Epithelial cell of proximal tubule (primary cell): ENCODE measurements around the gene SLC16A11. TPM values are rescaled to one million over a fixed set of nuclear protein-coding genes. Genes with fewer than 3 reads are reported as not detected.

Source experiments
- DNase-seq: peaks from one replicate; pipeline ENCODE4 v3.0.0-alpha.2; 2011; ENCODE audit warnings: low read depth
- H3K4me3 ChIP-seq: 2 replicates; pipeline ENCODE4 v1.5.1; 2011; ENCODE audit warnings: low read depth, mild to moderate bottlenecking, low read length
- total RNA-seq: library from RNA; depleted of rRNA; stranded (reverse); fragments of >200 nt; gene quantifications from 2 replicates; pipeline ENCODE4 v1.2.3, GENCODE V29; 2015
- TF ChIP-seq, protein P1 (sequence below): conservative IDR thresholded peaks from 2 replicates; pipeline ENCODE4 v1.5.1; 2012; ENCODE audit warnings: low read depth, mild to moderate bottlenecking, low read length

SLC16A11 gene
- total RNA-seq, 1 donor from 2014 or later: not detected

DNA sequence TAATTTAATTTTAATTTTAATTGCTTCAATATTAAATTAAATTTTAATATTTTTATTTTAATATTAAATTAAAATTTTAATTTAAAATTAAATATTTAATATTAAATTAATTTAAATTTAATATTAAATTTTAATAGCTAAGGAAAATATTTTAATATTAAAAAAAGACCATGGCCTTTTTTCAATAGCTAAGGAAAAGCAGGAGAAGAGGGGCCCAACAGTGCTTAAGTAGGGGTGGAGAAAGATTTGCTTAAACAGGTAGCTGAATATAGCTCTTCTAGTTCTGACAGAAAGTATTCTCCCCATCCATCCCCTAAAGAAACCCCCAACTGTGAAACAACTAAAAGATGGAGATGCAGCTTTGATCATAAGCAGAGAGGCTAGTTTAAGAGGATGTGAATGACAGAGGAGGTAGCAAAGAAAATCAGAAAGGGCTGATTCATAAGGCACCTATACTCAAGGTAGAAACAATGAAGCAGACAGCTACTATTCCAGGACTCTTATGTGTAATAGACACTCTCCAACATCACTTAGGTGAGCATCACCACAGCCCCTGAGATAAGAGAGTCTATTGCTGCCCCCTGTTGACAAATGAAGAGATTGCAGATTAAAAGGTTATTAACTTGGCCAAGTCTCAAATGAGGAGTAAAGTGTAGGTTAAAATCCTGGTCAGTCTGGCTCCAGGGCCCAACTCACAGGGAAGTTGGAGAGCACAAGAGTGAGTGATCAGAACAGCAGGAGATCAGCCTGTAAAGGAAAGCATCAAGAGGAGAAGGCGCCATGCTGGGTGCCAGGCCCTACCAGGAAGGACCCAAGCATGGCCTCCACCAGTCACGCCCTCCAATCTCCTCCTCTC, 39.3 kb downstream of the SLC16A11 start:
- no peak for DNase-seq
- TF ChIP-seq, protein P1, sequence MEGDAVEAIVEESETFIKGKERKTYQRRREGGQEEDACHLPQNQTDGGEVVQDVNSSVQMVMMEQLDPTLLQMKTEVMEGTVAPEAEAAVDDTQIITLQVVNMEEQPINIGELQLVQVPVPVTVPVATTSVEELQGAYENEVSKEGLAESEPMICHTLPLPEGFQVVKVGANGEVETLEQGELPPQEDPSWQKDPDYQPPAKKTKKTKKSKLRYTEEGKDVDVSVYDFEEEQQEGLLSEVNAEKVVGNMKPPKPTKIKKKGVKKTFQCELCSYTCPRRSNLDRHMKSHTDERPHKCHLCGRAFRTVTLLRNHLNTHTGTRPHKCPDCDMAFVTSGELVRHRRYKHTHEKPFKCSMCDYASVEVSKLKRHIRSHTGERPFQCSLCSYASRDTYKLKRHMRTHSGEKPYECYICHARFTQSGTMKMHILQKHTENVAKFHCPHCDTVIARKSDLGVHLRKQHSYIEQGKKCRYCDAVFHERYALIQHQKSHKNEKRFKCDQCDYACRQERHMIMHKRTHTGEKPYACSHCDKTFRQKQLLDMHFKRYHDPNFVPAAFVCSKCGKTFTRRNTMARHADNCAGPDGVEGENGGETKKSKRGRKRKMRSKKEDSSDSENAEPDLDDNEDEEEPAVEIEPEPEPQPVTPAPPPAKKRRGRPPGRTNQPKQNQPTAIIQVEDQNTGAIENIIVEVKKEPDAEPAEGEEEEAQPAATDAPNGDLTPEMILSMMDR: peak; percentile 72
- H3K4me3 ChIP-seq: no peak overlapping the region

DNA sequence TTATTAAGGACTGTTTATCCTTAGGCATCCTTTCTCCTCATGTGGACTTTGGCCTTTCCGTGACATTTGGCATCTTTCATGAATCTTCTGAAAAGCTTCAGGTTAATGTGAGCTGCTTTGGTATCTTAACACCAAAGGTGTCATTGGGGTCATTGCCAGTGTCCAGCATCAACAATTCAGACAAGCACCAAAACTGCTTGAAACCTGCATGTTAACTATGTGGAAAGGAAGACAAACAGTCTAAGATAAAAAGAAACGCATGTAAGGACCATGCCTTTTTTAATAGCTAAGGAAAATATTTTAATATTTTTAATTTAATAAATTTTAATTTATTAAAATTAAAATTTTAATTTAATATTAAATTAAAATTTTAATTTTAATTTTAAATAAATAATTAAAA, 40.1 kb downstream of the SLC16A11 start:
- TF ChIP-seq, protein P1: no peak
- no peak for DNase-seq
- H3K4me3 ChIP-seq: no peak overlapping the region

DNA sequence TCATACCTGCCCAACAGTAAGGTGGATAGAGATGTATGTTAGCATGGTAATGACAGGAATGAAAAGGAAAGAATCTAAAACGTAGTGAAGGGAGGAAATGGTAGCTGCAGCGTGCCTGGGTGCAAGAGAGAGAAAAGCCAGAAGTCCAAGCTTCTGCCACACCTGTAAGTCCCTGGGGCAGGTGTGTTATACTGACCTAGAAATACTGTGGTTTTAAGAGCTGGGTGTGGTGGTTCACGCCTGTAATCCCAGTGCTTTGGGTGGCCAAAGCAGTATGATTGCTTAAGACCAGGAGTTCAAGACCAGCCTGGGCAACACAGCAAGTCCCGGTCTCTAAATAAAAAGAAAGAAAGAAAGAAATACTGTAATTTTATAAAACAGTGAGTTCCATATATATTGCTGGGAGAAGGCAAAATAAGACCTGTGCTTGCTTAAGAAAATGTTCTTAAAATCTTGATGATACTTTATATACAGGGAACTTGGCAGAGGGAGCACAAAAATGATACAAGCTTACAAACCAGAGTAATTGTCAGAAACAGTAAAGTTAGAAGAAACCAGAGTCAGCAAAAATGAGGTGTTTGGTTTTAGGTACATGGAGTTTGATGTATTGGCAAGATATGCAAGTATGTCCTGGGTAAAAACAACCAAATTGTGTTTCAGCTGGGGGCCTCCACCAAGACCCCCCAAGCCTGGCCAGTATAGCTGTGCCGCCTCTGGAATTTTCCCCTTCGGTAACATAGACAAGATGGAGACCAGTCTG, 41.4 kb downstream of the SLC16A11 start:
- H3K4me3 ChIP-seq: no peak overlapping the region
- DNase-seq: no peak
- TF ChIP-seq, protein P1: no peak

DNA sequence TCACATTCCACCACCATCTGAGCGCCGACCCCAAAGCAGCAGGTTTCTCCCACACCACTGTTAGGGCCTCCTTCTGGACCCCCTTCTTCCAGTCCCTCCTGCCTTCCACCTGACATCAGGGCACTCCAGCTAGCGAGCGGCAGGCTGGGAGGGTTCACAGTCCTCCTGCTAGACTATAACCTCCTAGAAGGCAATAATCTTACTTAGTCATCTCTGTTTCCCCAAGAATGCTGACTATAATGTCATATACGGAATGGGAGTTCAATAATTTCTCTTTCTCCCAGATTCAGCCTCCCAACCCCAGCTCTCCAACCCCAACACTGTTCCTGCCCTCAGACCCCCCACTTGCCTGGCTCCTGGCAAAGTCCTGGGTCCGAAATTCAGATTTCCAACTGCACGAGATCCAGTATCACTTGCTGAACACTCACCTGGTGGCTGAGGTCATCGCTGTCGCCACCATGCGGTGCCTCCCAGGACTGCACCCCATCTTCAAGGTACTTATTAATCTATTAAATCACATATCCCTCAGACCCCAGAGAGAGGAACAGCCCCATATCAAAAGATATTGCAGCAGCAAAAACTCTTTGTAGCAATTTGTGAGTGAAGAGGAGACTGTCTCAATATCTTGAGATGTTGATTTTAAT, 42.5 kb downstream of the SLC16A11 start:
- TF ChIP-seq, protein P1: peak; percentile 70
- H3K4me3 ChIP-seq: no peak overlapping the region
- no peak for DNase-seq

DNA sequence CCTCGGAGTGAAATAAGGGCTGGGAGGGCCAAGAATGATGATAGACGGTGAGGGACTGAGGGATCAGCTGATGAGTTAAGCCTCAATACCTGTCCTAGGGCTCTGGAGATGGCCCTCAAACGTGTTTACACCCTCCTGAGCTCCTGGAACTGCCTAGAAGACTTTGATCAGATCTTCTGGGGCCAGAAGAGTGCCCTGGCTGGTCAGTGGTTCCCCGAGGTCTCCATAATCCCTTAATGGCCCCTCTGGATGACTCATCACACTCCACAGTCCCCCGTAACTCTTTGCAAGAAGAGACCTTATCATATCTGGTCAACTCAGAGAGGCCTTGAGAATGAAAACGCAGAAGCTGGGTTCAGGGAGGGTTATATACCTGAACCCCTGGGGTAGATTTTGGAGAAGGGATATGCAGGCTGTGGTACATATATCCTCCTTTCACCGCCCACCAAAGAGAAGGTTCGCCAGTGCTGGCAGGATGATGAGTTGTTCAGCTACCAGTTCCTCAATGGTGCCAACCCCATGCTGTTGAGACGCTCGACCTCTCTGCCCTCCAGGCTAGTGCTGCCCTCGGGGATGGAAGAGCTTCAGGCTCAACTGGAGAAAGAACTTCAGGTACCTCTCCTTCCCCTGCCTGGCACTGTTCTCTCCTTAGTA, 44.9 kb downstream of the SLC16A11 start:
- H3K4me3 ChIP-seq: no peak overlapping the region
- TF ChIP-seq, protein P1: no peak
- no peak for DNase-seq

DNA sequence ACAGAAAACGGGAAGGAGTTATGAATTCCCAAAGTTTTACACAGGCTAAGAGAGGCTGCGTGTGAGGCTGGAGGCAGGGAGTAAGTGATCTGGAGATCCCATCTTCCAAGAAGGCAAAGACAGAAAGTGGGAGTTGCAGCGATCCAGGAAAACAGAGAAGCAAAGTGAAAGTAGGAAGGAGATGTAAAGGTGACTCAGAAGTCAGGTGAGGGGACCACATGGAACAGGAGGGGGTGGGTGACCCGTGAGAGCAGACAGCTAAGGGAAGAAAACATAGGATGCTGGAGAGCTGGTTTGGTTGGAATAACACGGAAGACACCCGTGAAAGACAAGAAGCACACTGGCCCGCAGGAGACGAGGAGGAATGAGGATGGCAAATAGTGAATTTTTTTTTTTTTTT, 46.7 kb downstream of the SLC16A11 start:
- no peak overlapping the region for H3K4me3 ChIP-seq
- no peak for DNase-seq
- TF ChIP-seq, protein P1: no peak
